Measurements from ENCODE around the gene PIK3CA. TPM values are rescaled to one million over a fixed set of nuclear protein-coding genes. Genes with fewer than 3 reads are reported as not detected.
"Not testable (repeated sequence)": the region's sequence is repeated elsewhere in the genome, so short reads cannot be mapped to it uniquely, and the experiment has no call there.

Gene PIK3CA
- total RNA-seq, 1 donor = 34.7 TPM

- Histone ChIP-seq H3K79me2 (ENCODE audit: insufficient read depth, low read length) (no peaks in the 10 kb centered on the region), H3K27ac (ENCODE audit: low read depth, low read length) (peak overlapping the region; percentile 55), H3K4me1 (ENCODE audit: insufficient read depth, low read length) (peaks cover 13% of the 10 kb centered on the region), H4K20me1 (ENCODE audit: insufficient read depth, low read length) (no peaks in the 10 kb centered on the region), H3K27me3 (ENCODE audit: insufficient read depth, low read length) (no peaks in the 10 kb centered on the region), H2AFZ (ENCODE audit: low read length) (no peak overlapping the region), H3K4me2 (ENCODE audit: insufficient read depth, low read length) (peak overlapping the region; percentile 43), H3K9me3 (ENCODE audit: low read depth, low read length) (no peaks in the 10 kb centered on the region), H3K4me3 (ENCODE audit: insufficient read depth, low read length) (no peak overlapping the region), H3K36me3 (ENCODE audit: insufficient read depth, low read length) (no peaks in the 10 kb centered on the region)
- DNase-seq (ENCODE audit: insufficient read length, low spot score, missing footprints) = no peak
- TF ChIP-seq CTCF (IDR thresholded peaks at IDR 0.05; ENCODE audit: extremely low read depth, low read depth, low read length) = no peak
Observed at GRCh38 chr3:179107617-179108016, 40.5 kb upstream of the PIK3CA start.

GRCh38 chr3:179108086-179108485 lies 40.1 kb upstream of the PIK3CA start:
- H2AFZ ChIP-seq (ENCODE audit: low read length) = no peak overlapping the region
- H4K20me1 ChIP-seq (ENCODE audit: insufficient read depth, low read length) = no peaks in the 10 kb centered on the region
- no peaks in the 10 kb centered on the region for H3K9me3 ChIP-seq (ENCODE audit: low read depth, low read length)
- no peaks in the 10 kb centered on the region for H3K79me2 ChIP-seq (ENCODE audit: insufficient read depth, low read length)
- no peak for TF ChIP-seq CTCF (IDR thresholded peaks at IDR 0.05; ENCODE audit: extremely low read depth, low read depth, low read length)
- H3K4me3 ChIP-seq (ENCODE audit: insufficient read depth, low read length) = no peak overlapping the region
- H3K4me1 ChIP-seq (ENCODE audit: insufficient read depth, low read length) = peaks cover 13% of the 10 kb centered on the region
- H3K27ac ChIP-seq (ENCODE audit: low read depth, low read length) = peak overlapping the region; percentile 55
- peak overlapping the region; percentile 43 for H3K4me2 ChIP-seq (ENCODE audit: insufficient read depth, low read length)
- H3K27me3 ChIP-seq (ENCODE audit: insufficient read depth, low read length) = no peaks in the 10 kb centered on the region
- H3K36me3 ChIP-seq (ENCODE audit: insufficient read depth, low read length) = no peaks in the 10 kb centered on the region
- DNase-seq (ENCODE audit: insufficient read length, low spot score, missing footprints) = peak; percentile 62

GRCh38 chr3:179113903-179114302 lies 34.3 kb upstream of the PIK3CA start:
- no peaks in the 10 kb centered on the region for H4K20me1 ChIP-seq (ENCODE audit: insufficient read depth, low read length)
- DNase-seq (ENCODE audit: insufficient read length, low spot score, missing footprints) = no peak
- no peak overlapping the region for H3K27ac ChIP-seq (ENCODE audit: low read depth, low read length)
- no peaks in the 10 kb centered on the region for H3K79me2 ChIP-seq (ENCODE audit: insufficient read depth, low read length)
- H3K4me2 ChIP-seq (ENCODE audit: insufficient read depth, low read length) = no peak overlapping the region
- TF ChIP-seq CTCF (IDR thresholded peaks at IDR 0.05; ENCODE audit: extremely low read depth, low read depth, low read length) = no peak
- no peaks in the 10 kb centered on the region for H3K27me3 ChIP-seq (ENCODE audit: insufficient read depth, low read length)
- peaks cover 12% of the 10 kb centered on the region for H3K4me1 ChIP-seq (ENCODE audit: insufficient read depth, low read length)
- no peaks in the 10 kb centered on the region for H3K9me3 ChIP-seq (ENCODE audit: low read depth, low read length)
- H3K36me3 ChIP-seq (ENCODE audit: insufficient read depth, low read length) = no peaks in the 10 kb centered on the region
- no peak overlapping the region for H2AFZ ChIP-seq (ENCODE audit: low read length)
- H3K4me3 ChIP-seq (ENCODE audit: insufficient read depth, low read length) = no peak overlapping the region

- H3K79me2 ChIP-seq (ENCODE audit: insufficient read depth, low read length) = not testable (repeated sequence)
Observed at GRCh38 chr3:179115444-179115843, 32.7 kb upstream of the PIK3CA start.

More at GRCh38 chr3:179115444-179115843, 32.7 kb upstream of the PIK3CA start:
- H3K4me3 ChIP-seq (ENCODE audit: insufficient read depth, low read length); H4K20me1 ChIP-seq (ENCODE audit: insufficient read depth, low read length); H2AFZ ChIP-seq (ENCODE audit: low read length); H3K4me2 ChIP-seq (ENCODE audit: insufficient read depth, low read length); H3K27ac ChIP-seq (ENCODE audit: low read depth, low read length); H3K9me3 ChIP-seq (ENCODE audit: low read depth, low read length); H3K36me3 ChIP-seq (ENCODE audit: insufficient read depth, low read length); H3K27me3 ChIP-seq (ENCODE audit: insufficient read depth, low read length): not testable (repeated sequence)
- DNase-seq (ENCODE audit: insufficient read length, low spot score, missing footprints) = peak; percentile 44
- H3K4me1 ChIP-seq (ENCODE audit: insufficient read depth, low read length) = peaks cover 12% of the 10 kb centered on the region
